Measurements from ENCODE around the gene PGP.
"Not testable (repeated sequence)": the region's sequence is repeated elsewhere in the genome, so short reads cannot be mapped to it uniquely, and the experiment has no call there.

Gene PGP

GRCh38 chr16:2214719-2214968 lies at the start of gene PGP:
TSS of gene PGP (minus strand) at chr16:2214840. CDS start at chr16:2214777, 63 bp downstream.
- H3K4me2 ChIP-seq: peak within 1 kb of the TSS; percentile 98
- peaks cover 14% of the 10 kb centered on the region for H3K4me1 ChIP-seq (ENCODE audit: low read depth, poor library complexity, severe bottlenecking)
- TF ChIP-seq CTCF (conservative IDR thresholded peaks at IDR 0.05; ENCODE audit: low read depth, low read length): no peak
- peak within 1 kb of the TSS; percentile 83 for H3K9ac ChIP-seq
- peak within 1 kb of the TSS; percentile 79 for H3K27ac ChIP-seq
- peaks cover 15% of the 10 kb centered on the region for H3K79me2 ChIP-seq (ENCODE audit: insufficient read depth, low read depth)
- H2AFZ ChIP-seq (ENCODE audit: low read depth): peak within 1 kb of the TSS; percentile 74
- no peaks in the 10 kb centered on the region for H4K20me1 ChIP-seq (ENCODE audit: insufficient read depth)
- no peaks in the 10 kb centered on the region for H3K27me3 ChIP-seq (ENCODE audit: insufficient read depth, low read depth)
- H3K4me3 ChIP-seq (IDR thresholded peaks at IDR 0.05; ENCODE audit: insufficient read depth, low read depth, low read length): no peak within 1 kb of the TSS
- no peaks in the 10 kb centered on the region for H3K36me3 ChIP-seq (ENCODE audit: insufficient read depth)

- H3K4me3 ChIP-seq (IDR thresholded peaks at IDR 0.05; ENCODE audit: insufficient read depth, low read depth, low read length); H3K27me3 ChIP-seq (ENCODE audit: insufficient read depth, low read depth); H3K9ac ChIP-seq; H3K27ac ChIP-seq; H2AFZ ChIP-seq (ENCODE audit: low read depth); H3K4me2 ChIP-seq: not testable (repeated sequence)
- Histone ChIP-seq H4K20me1 (ENCODE audit: insufficient read depth) (peaks cover 33% of the 10 kb centered on the region), H3K36me3 (ENCODE audit: insufficient read depth) (peaks cover 24% of the 10 kb centered on the region; the same call in 1 of the 2 replicates), H3K4me1 (ENCODE audit: low read depth, poor library complexity, severe bottlenecking) (peaks cover 20% of the 10 kb centered on the region), H3K79me2 (ENCODE audit: insufficient read depth, low read depth) (peaks cover 93% of the 10 kb centered on the region)
Measured at GRCh38 chr16:2263026-2263425, 48.4 kb upstream of the PGP start.

- Histone ChIP-seq H3K4me3 (IDR thresholded peaks at IDR 0.05; ENCODE audit: insufficient read depth, low read depth, low read length) (no peak overlapping the region), H4K20me1 (ENCODE audit: insufficient read depth) (peaks cover 21% of the 10 kb centered on the region), H3K9ac (no peak overlapping the region), H3K4me2 (no peak overlapping the region), H3K27me3 (ENCODE audit: insufficient read depth, low read depth) (0 out of 2 replicates have a peak, but pooled peaks cover 6% of the 10 kb centered on the region), H3K36me3 (ENCODE audit: insufficient read depth) (peaks cover 43% of the 10 kb centered on the region; the same call in 1 of the 2 replicates), H3K27ac (no peak overlapping the region), H3K4me1 (ENCODE audit: low read depth, poor library complexity, severe bottlenecking) (peaks cover 6% of the 10 kb centered on the region), H3K79me2 (ENCODE audit: insufficient read depth, low read depth) (peaks cover 70% of the 10 kb centered on the region), H2AFZ (ENCODE audit: low read depth) (no peak overlapping the region)
- TF ChIP-seq CTCF (conservative IDR thresholded peaks at IDR 0.05; ENCODE audit: low read depth, low read length): no peak
Measured at GRCh38 chr16:2260250-2260649, 45.6 kb upstream of the PGP start.

GRCh38 chr16:2258530-2258929 lies 43.9 kb upstream of the PGP start:
- not testable (repeated sequence) for H2AFZ ChIP-seq (ENCODE audit: low read depth); H3K27me3 ChIP-seq (ENCODE audit: insufficient read depth, low read depth); H3K27ac ChIP-seq; H3K4me1 ChIP-seq (ENCODE audit: low read depth, poor library complexity, severe bottlenecking); H4K20me1 ChIP-seq (ENCODE audit: insufficient read depth); H3K9ac ChIP-seq; H3K4me3 ChIP-seq (IDR thresholded peaks at IDR 0.05; ENCODE audit: insufficient read depth, low read depth, low read length); H3K4me2 ChIP-seq
- Histone ChIP-seq H3K79me2 (ENCODE audit: insufficient read depth, low read depth) (peaks cover 53% of the 10 kb centered on the region), H3K36me3 (ENCODE audit: insufficient read depth) (peaks cover 53% of the 10 kb centered on the region; the same call in 1 of the 2 replicates)

GRCh38 chr16:2257726-2258125 lies 43.1 kb upstream of the PGP start:
- Histone ChIP-seq H4K20me1 (ENCODE audit: insufficient read depth) (no peaks in the 10 kb centered on the region), H3K79me2 (ENCODE audit: insufficient read depth, low read depth) (peaks cover 45% of the 10 kb centered on the region; the same call in 1 of the 2 replicates), H3K4me1 (ENCODE audit: low read depth, poor library complexity, severe bottlenecking) (peaks cover 3% of the 10 kb centered on the region), H3K27ac (no peak overlapping the region), H2AFZ (ENCODE audit: low read depth) (no peak overlapping the region), H3K4me2 (no peak overlapping the region), H3K27me3 (ENCODE audit: insufficient read depth, low read depth) (0 out of 2 replicates have a peak, but pooled peaks cover 6% of the 10 kb centered on the region), H3K4me3 (IDR thresholded peaks at IDR 0.05; ENCODE audit: insufficient read depth, low read depth, low read length) (no peak overlapping the region), H3K36me3 (ENCODE audit: insufficient read depth) (peaks cover 51% of the 10 kb centered on the region; the same call in 1 of the 2 replicates), H3K9ac (no peak overlapping the region)
- no peak for TF ChIP-seq CTCF (conservative IDR thresholded peaks at IDR 0.05; ENCODE audit: low read depth, low read length)
